ENCODE results near the gene FTMT. TPM values are rescaled to one million over a fixed set of nuclear protein-coding genes. Genes with fewer than 3 reads are reported as not detected.

Gene FTMT
- total and polyA plus RNA-seq, 2 of the 4 experiments (the other 2 are of a cell fraction): not detected

GRCh38 chr5:121887727-121888126 lies 36.0 kb downstream of the FTMT start:
- H4K91ac ChIP-seq (ENCODE audit: insufficient read depth, low read depth, low read length): no peak overlapping the region
- POLR2A ChIA-PET (ENCODE audit: unreplicated experiment): no interaction called here

More at GRCh38 chr5:121887727-121888126, 36.0 kb downstream of the FTMT start:
- no peak overlapping the region for H2BK15ac ChIP-seq (ENCODE audit: low read depth, low read length)
- ATAC-seq (ENCODE audit: low read depth): no peak
- no peaks in the 10 kb centered on the region for H3K36me3 ChIP-seq (ENCODE audit: control insufficient read depth, insufficient read depth, low read length)
- no peaks in the 10 kb centered on the region for H4K20me1 ChIP-seq (ENCODE audit: insufficient read depth, low read length)
- H3K18ac ChIP-seq (ENCODE audit: low read depth, low read length): no peak overlapping the region
- H2BK120ac ChIP-seq (ENCODE audit: low read depth, low read length): no peak overlapping the region
- TF ChIP-seq USF2 (IDR thresholded peaks at IDR 0.05; ENCODE audit: low read depth, low read length): no peak
- no peak for TF ChIP-seq ELK1 (IDR thresholded peaks at IDR 0.05; ENCODE audit: borderline replicate concordance, low read depth, low read length)
- no peak for TF ChIP-seq MXI1 (IDR thresholded peaks at IDR 0.05; ENCODE audit: borderline replicate concordance, low read depth, low read length)
- TF ChIP-seq CEBPB (IDR thresholded peaks at IDR 0.05; ENCODE audit: low read depth, low read length): no peak
- no peak for TF ChIP-seq BHLHE40 (IDR thresholded peaks at IDR 0.05; ENCODE audit: low read depth, low read length)
- TF ChIP-seq CHD1 (IDR thresholded peaks at IDR 0.05; ENCODE audit: low read depth, low read length): no peak
- TF ChIP-seq RAD21 (IDR thresholded peaks at IDR 0.05; ENCODE audit: low read length): no peak
- TF ChIP-seq RFX5 (IDR thresholded peaks at IDR 0.05; ENCODE audit: low read depth, low read length): no peak
- TF ChIP-seq POLR2A (IDR thresholded peaks at IDR 0.05; ENCODE audit: low read depth, low read length): no peak
- TF ChIP-seq FOS (IDR thresholded peaks at IDR 0.05; ENCODE audit: low read depth, low read length): no peak
- TF ChIP-seq CTCF (conservative IDR thresholded peaks at IDR 0.05; ENCODE audit: low read depth, low read length): no peak
- TF ChIP-seq NFE2L2 (IDR thresholded peaks at IDR 0.05; ENCODE audit: low read depth, low read length): no peak
- no peak for TF ChIP-seq SMC3 (IDR thresholded peaks at IDR 0.05; ENCODE audit: low read depth, low read length)
- TF ChIP-seq RCOR1 (IDR thresholded peaks at IDR 0.05; ENCODE audit: insufficient replicate concordance, low read length): no peak
- no peak for TF ChIP-seq MAFK (IDR thresholded peaks at IDR 0.05; ENCODE audit: low read depth, low read length)
- TF ChIP-seq MAZ (IDR thresholded peaks at IDR 0.05; ENCODE audit: borderline replicate concordance, low read depth, low read length): no peak
- no peaks in the 10 kb centered on the region for H3K79me1 ChIP-seq (ENCODE audit: low read depth in 1 of 2, low read length in 2 of 2)
- no peak overlapping the region for H3K27ac ChIP-seq (ENCODE audit: insufficient read depth, low read length)
- H2AFZ ChIP-seq (replicated peaks; ENCODE audit: low read length, poor library complexity): no peak overlapping the region
- CTCF ChIA-PET: no interaction called here
- H4K5ac ChIP-seq (ENCODE audit: low read depth, low read length): no peak overlapping the region
- no peak overlapping the region for H4K8ac ChIP-seq (ENCODE audit: low read depth in 2 of 2, low read length in 2 of 2)
- no peak overlapping the region for H2AK5ac ChIP-seq (ENCODE audit: low read depth, low read length)
- no peak overlapping the region for H3K23ac ChIP-seq (ENCODE audit: low read depth, low read length)
- H2BK5ac ChIP-seq (ENCODE audit: low read depth, low read length, poor library complexity, severe bottlenecking): no peak overlapping the region
- H2BK20ac ChIP-seq (ENCODE audit: low read depth, low read length): no peak overlapping the region
- H3K4me2 ChIP-seq (ENCODE audit: low read depth, low read length): no peak overlapping the region
- H3K56ac ChIP-seq (ENCODE audit: extremely low read depth, insufficient read depth, low read length): no peak overlapping the region
- no peaks in the 10 kb centered on the region for H3K27me3 ChIP-seq (ENCODE audit: control insufficient read depth, insufficient read depth, low read length)
- no peaks in the 10 kb centered on the region for H3K9me1 ChIP-seq (ENCODE audit: insufficient read depth, low read length)
- DNase-seq: no peak
- dilution Hi-C loops (cut with HindIII; ENCODE audit: low sequenced_read_pairs, unreplicated experiment) (no loop called here), in situ Hi-C loops (cut with MboI; ENCODE audit: low sequenced_read_pairs) (no loop called here), intact Hi-C loops (cut with micrococcal nuclease) (no loop called here)
- no peak overlapping the region for H3K9ac ChIP-seq (ENCODE audit: low read depth, low read length)
- H2AK9ac ChIP-seq (replicated peaks; ENCODE audit: low read depth, low read length, poor library complexity): no peak overlapping the region
- no peak overlapping the region for H3K14ac ChIP-seq (replicated peaks; ENCODE audit: low read depth, low read length)
- no peak overlapping the region for H3K4ac ChIP-seq (ENCODE audit: low read depth, low read length)
- H3K4me1 ChIP-seq (ENCODE audit: control insufficient read depth, insufficient read depth, low read length): no peaks in the 10 kb centered on the region
- H3K4me3 ChIP-seq (ENCODE audit: insufficient read depth, low read depth, low read length): no peak overlapping the region
- no peaks in the 10 kb centered on the region for H3K9me3 ChIP-seq (ENCODE audit: control insufficient read depth, insufficient read depth, low read length)
- BruUV-seq (replicated peaks): no TSS peak

All from IMR-90 (cell line).